Measurements from ENCODE around the gene SLC44A4. TPM values are rescaled to one million over a fixed set of nuclear protein-coding genes. Genes with fewer than 3 reads are reported as not detected.
"Not testable (repeated sequence)": the region's sequence is repeated elsewhere in the genome, so short reads cannot be mapped to it uniquely, and the experiment has no call there.

SLC44A4 gene
- polyA plus RNA-seq, 1 experiment = 0.04 TPM

- Histone ChIP-seq H3K27me3 (ENCODE audit: control insufficient read depth, insufficient read depth, low read length) (no peaks in the 10 kb centered on the region), H3K9me3 (ENCODE audit: control insufficient read depth, insufficient read depth, low read length) (no peaks in the 10 kb centered on the region; the same call in 1 of the 2 replicates), H3K4me3 (ENCODE audit: low read depth, low read length) (no peak overlapping the region), H3K27ac (ENCODE audit: low read depth, low read length) (no peak overlapping the region)
- CTCF ChIA-PET = interaction anchor here (1.1 kb wide), 1 partner anchor 24 kb away, joined by 6 read pairs; no protein-coding TSS in a partner anchor
- no peak for TF ChIP-seq CTCF (IDR thresholded peaks at IDR 0.05; ENCODE audit: low read depth, low read length)
- POLR2A ChIA-PET = no interaction called here
- no peak for DNase-seq (ENCODE audit: low read depth, low spot score)
Observed at GRCh38 chr6:31864818-31865204, 14.0 kb downstream of the SLC44A4 start.

DNA sequence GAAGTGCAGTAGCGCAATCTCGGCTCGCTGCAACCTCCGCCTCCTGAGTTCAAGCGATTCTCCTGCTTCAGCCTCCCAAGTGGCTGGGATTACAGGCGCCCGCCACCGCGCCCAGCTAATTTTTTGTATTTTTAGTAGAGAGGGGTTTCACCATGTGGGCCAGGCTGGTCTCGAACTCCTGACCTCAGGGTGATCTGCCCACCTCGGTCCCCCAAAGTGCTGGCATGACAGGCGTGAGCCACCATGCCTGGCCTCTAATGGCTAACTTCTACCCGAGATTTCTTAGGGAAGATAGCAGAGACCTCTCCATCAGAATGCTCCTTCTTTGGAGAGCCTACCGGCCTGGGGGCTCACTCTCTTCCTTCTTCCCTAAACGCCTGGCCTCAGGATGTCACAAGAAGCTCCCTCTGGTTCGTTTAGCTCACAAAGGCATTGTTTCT, 14.7 kb downstream of the SLC44A4 start:
- H3K9me3 ChIP-seq (ENCODE audit: control insufficient read depth, insufficient read depth, low read length); H3K27me3 ChIP-seq (ENCODE audit: control insufficient read depth, insufficient read depth, low read length); DNase-seq (ENCODE audit: low read depth, low spot score): not testable (repeated sequence)
- POLR2A ChIA-PET = interaction anchor here (0.5 to 2.0 kb wide), 6 partner anchors 17 to 161 kb away, joined by 3 to 15 read pairs (median 4); partner anchors contain the start of genes ABHD16A and HSPA1B
- Histone ChIP-seq H3K4me3 (ENCODE audit: low read depth, low read length) (peak overlapping the region; percentile 79), H3K27ac (ENCODE audit: low read depth, low read length) (peak overlapping the region; percentile 62)
- CTCF ChIA-PET = interaction anchor here (0.6 to 1.3 kb wide), 5 partner anchors 25 to 221 kb away, joined by 3 to 6 read pairs (median 4); no protein-coding TSS in a partner anchor

GRCh38 chr6:31862344-31863235, 16.2 kb downstream of the SLC44A4 start, which contains the start of gene NEU1:
TSS of gene NEU1 (minus strand) at chr6:31862821. CDS start at chr6:31862776, 45 bp downstream.
- Histone ChIP-seq H3K9me3 (ENCODE audit: control insufficient read depth, insufficient read depth, low read length) (no peaks in the 10 kb centered on the region; the same call in 1 of the 2 replicates), H3K4me3 (ENCODE audit: low read depth, low read length) (peak within 1 kb of the TSS; percentile 92), H3K27me3 (ENCODE audit: control insufficient read depth, insufficient read depth, low read length) (no peaks in the 10 kb centered on the region), H3K27ac (ENCODE audit: low read depth, low read length) (peak within 1 kb of the TSS; percentile 78)
- TF ChIP-seq CTCF (IDR thresholded peaks at IDR 0.05; ENCODE audit: low read depth, low read length) = no peak
- POLR2A ChIA-PET = interaction anchor here (0.6 to 2.0 kb wide), 14 partner anchors 12 to 198 kb away, joined by 3 to 15 read pairs (median 4); partner anchors contain the start of genes GPANK1, HSPA1B, LSM2 and ZBTB12
- peak; percentile 100 for DNase-seq (ENCODE audit: low read depth, low spot score)
- CTCF ChIA-PET = interaction anchor here (1.3 kb wide), 1 partner anchor 90 kb away, joined by 5 read pairs; no protein-coding TSS in a partner anchor

DNA sequence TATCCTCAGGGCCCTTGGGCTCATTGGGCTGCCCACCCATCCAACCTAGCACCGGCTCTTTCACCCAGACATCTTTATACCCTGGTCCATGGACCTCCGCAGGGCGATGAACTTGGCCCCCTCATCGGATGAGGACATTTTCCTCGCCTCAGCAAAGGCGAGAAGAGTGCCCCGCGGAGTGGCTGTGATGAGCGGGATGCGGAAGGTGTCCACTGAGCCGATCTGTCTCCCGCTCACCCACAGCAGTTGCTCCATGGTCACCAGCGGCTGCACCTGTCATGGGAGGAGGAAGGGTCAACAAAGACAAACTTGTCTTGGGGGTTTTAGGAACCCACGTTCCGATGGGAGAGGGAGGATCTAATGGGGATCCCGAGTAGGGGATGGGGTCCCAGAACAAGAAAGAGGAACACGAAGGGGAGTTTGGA, 16.9 kb downstream of the SLC44A4 start:
- ChIA-PET CTCF (no interaction called here), POLR2A (interaction anchor here (1.1 to 2.0 kb wide), 2 partner anchors 25 to 34 kb away, joined by 8 to 15 read pairs; partner anchors contain the start of gene HSPA1B)
- no peaks in the 10 kb centered on the region; the same call in 1 of the 2 replicates for H3K9me3 ChIP-seq (ENCODE audit: control insufficient read depth, insufficient read depth, low read length)
- DNase-seq (ENCODE audit: low read depth, low spot score) = no peak
- peak overlapping the region; percentile 92 for H3K4me3 ChIP-seq (ENCODE audit: low read depth, low read length)
- H3K27ac ChIP-seq (ENCODE audit: low read depth, low read length) = no peak overlapping the region
- no peak for TF ChIP-seq CTCF (IDR thresholded peaks at IDR 0.05; ENCODE audit: low read depth, low read length)
- no peaks in the 10 kb centered on the region for H3K27me3 ChIP-seq (ENCODE audit: control insufficient read depth, insufficient read depth, low read length)

GRCh38 chr6:31861150-31861549, 17.6 kb downstream of the SLC44A4 start:
- Histone ChIP-seq H3K27ac (ENCODE audit: low read depth, low read length) (no peak overlapping the region), H3K9me3 (ENCODE audit: control insufficient read depth, insufficient read depth, low read length) (no peaks in the 10 kb centered on the region; the same call in 1 of the 2 replicates), H3K27me3 (ENCODE audit: control insufficient read depth, insufficient read depth, low read length) (no peaks in the 10 kb centered on the region), H3K4me3 (ENCODE audit: low read depth, low read length) (no peak overlapping the region)
- ChIA-PET POLR2A (no interaction called here), CTCF (no interaction called here)
- no peak for TF ChIP-seq CTCF (IDR thresholded peaks at IDR 0.05; ENCODE audit: low read depth, low read length)
- no peak for DNase-seq (ENCODE audit: low read depth, low spot score)
